Stimulated activated memory B cell treated with anti-CD40 and anti-IgM and Interleukin-4, amounts not matched to agents 10 μg/mL and 1 μg/mL and 100 μg/mL, for 72 hours (primary cell): ENCODE data around the gene NUP214.
A peak's percentile ranks its signal among the peaks of the same experiment; 100 is the strongest.
"Not testable (repeated sequence)": the region's sequence is repeated elsewhere in the genome, so short reads cannot be mapped to it uniquely, and the experiment has no call there.

Experiments used
- ATAC-seq: fragments of 150-1000 bp; cut with Tn5 transposase; 2 replicates; pipeline ENCODE4 v1.10.0; 2021
- H3K27ac Mint-ChIP-seq: one replicate; pipeline ENCODE4 v1.8.0; 2022; ENCODE audit warnings: mild to moderate bottlenecking, mixed read lengths
- H3K27me3 Mint-ChIP-seq: one replicate; pipeline ENCODE4 v1.8.0; 2022; ENCODE audit warnings: mixed read lengths
- H3K36me3 Mint-ChIP-seq: one replicate; pipeline ENCODE4 v1.8.0; 2022; ENCODE audit warnings: mixed read lengths
- H3K4me1 Mint-ChIP-seq: one replicate; pipeline ENCODE4 v1.8.0; 2022; ENCODE audit warnings: mixed read lengths
- H3K4me3 Mint-ChIP-seq: one replicate; pipeline ENCODE4 v1.8.0; 2022; ENCODE audit warnings: mild to moderate bottlenecking, moderate library complexity, mixed read lengths
- H3K9me3 Mint-ChIP-seq: one replicate; pipeline ENCODE4 v1.8.0; 2022; ENCODE audit warnings: mixed read lengths

Gene NUP214

DNA sequence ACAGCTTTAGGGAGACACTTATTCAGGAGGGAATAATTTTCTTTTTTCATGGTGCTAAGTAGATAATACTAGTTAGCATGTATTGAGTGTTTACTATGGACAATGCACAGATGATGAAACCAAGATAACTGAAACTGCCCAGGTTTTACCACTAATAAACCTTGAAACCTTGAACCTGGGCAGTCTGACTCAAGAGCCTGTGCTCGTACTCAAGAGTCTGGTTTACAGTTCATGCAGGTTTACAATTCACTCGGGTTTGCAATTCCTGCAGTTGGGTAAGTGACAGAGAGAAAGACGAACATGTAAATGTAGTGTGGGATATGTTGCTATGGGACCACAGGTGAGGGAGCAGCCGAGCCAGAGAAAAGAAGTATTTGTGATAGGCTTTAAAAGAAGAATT, 28.2 kb downstream of the NUP214 start:
- H3K27me3 Mint-ChIP-seq: no peaks in the 10 kb centered on the region
- no peaks in the 10 kb centered on the region for H3K9me3 Mint-ChIP-seq
- peaks cover 71% of the 10 kb centered on the region for H3K36me3 Mint-ChIP-seq
- peaks cover 8% of the 10 kb centered on the region for H3K4me1 Mint-ChIP-seq
- no peak for ATAC-seq
- no peak overlapping the region for H3K27ac Mint-ChIP-seq
- H3K4me3 Mint-ChIP-seq: no peak overlapping the region

DNA sequence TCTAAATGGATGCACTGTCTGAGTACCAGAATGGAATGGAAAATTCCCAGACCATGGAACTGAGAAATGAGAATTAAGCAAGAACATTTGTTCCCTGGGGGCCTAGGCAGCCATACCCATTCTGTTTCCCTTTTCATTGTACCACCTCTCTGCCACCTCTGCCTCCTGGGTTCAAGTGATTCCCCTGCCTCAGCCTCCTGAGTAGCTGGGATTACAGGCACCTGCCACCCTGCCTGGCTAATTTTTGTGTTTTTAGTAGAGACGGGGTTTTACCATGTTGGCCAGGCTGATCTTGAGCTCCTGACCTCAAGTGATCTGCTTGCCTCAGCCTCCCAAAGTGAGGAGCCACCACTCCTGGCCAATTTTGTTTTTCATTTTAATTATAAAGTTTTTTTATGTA, 33.3 kb downstream of the NUP214 start:
- H3K27ac Mint-ChIP-seq, H3K27me3 Mint-ChIP-seq, H3K4me3 Mint-ChIP-seq, H3K4me1 Mint-ChIP-seq, ATAC-seq, H3K9me3 Mint-ChIP-seq: not testable (repeated sequence)
- H3K36me3 Mint-ChIP-seq: peaks cover 55% of the 10 kb centered on the region

DNA sequence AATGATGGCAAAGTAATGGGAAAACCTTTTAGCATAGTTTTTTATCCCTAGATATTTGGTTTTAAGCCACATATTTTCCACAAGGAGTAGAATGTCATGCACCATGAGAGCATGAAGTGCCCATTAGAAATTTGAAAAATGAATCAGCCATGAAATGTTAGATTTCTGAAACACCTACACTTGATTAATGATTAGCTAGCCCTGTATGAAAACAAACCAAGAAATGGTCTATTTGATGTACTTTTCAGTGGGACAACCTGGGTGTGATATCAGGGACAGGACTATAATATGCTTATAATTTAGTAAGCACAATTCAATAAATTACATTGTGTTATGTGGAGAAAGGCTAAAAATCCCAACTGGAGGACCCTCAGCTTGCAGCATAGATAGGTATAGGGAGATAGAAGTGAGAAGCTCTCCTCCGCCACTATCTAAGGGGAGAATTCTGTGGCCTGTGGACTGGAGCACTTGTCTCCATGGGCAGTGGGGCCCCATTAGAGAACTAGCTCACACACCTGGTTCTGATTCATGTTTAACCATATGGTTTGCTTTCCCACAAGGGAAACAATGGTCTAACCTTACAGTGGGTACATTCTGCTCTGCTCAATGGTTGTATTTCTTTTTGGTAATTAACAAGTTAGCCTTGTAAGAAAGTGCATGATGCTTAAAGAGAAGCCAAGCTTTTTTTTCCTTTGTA, 35.2 kb downstream of the NUP214 start:
- H3K36me3 Mint-ChIP-seq: peaks cover 52% of the 10 kb centered on the region
- no peaks in the 10 kb centered on the region for H3K27me3 Mint-ChIP-seq
- peaks cover 3% of the 10 kb centered on the region for H3K4me1 Mint-ChIP-seq
- no peaks in the 10 kb centered on the region for H3K9me3 Mint-ChIP-seq
- H3K4me3 Mint-ChIP-seq: no peak overlapping the region
- no peak for ATAC-seq
- no peak overlapping the region for H3K27ac Mint-ChIP-seq

DNA sequence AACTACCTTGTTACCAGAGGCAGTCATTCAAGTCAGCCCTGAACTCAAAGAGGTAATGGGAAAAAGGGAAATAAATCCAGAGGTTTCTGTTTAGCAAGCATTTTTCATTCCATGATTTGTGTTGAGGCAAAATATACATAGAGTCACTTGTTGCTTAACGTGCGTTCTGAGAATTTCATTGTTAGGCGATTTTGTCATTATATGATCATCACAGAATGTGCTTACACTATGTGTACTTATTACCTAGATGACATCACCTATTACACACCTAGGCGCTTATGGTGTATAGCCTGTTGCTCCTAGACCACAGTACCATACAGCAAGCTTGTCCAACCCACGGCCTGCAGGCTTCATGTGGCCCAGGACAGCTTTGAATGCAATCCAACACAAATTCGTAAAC, 36.2 kb downstream of the NUP214 start:
- Mint-ChIP-seq H3K4me1 (no peaks in the 10 kb centered on the region), H3K4me3 (no peak overlapping the region), H3K36me3 (peaks cover 47% of the 10 kb centered on the region), H3K27me3 (no peaks in the 10 kb centered on the region), H3K27ac (no peak overlapping the region), H3K9me3 (no peaks in the 10 kb centered on the region)
- ATAC-seq: no peak

DNA sequence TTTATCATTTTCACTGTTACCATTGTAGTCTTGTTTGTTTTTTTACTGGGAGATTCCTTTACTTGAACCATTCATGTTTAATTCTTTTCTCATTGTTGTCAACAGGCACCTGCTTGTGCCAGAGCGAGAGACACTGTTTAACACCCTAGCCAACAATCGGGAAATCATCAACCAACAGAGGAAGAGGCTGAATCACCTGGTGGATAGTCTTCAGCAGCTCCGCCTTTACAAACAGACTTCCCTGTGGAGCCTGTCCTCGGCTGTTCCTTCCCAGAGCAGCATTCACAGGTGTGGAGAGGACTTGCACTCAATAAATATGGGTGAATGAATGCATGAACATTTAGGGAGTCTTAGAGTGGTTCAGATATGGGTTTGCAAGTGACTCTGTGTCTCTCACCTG, 37.5 kb downstream of the NUP214 start:
- H3K36me3 Mint-ChIP-seq: peaks cover 53% of the 10 kb centered on the region
- no peaks in the 10 kb centered on the region for H3K27me3 Mint-ChIP-seq
- H3K27ac Mint-ChIP-seq: no peak overlapping the region
- no peaks in the 10 kb centered on the region for H3K9me3 Mint-ChIP-seq
- H3K4me3 Mint-ChIP-seq: no peak overlapping the region
- no peaks in the 10 kb centered on the region for H3K4me1 Mint-ChIP-seq
- ATAC-seq: no peak

DNA sequence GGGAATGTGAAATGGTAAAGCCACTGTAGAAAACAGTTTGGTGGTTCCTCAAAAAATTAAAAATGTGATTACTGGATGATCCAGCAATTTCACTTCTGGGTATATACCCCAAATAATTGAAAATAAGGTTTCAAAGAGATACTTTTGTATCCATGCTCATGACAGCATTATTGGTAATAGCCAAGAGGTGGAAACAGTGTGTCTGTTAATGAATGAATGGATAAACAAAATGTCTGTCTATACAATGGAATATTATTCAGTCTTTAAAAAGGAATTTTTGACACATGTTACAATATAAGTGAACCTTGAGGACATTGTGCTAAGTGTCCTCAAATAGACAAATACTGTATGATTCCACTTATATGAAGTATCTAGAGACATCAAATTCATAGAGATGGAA, 40.1 kb downstream of the NUP214 start:
- Mint-ChIP-seq H3K4me3 (no peak overlapping the region), H3K4me1 (no peaks in the 10 kb centered on the region), H3K36me3 (peaks cover 56% of the 10 kb centered on the region), H3K27me3 (no peaks in the 10 kb centered on the region), H3K9me3 (no peaks in the 10 kb centered on the region), H3K27ac (no peak overlapping the region)
- ATAC-seq: no peak

DNA sequence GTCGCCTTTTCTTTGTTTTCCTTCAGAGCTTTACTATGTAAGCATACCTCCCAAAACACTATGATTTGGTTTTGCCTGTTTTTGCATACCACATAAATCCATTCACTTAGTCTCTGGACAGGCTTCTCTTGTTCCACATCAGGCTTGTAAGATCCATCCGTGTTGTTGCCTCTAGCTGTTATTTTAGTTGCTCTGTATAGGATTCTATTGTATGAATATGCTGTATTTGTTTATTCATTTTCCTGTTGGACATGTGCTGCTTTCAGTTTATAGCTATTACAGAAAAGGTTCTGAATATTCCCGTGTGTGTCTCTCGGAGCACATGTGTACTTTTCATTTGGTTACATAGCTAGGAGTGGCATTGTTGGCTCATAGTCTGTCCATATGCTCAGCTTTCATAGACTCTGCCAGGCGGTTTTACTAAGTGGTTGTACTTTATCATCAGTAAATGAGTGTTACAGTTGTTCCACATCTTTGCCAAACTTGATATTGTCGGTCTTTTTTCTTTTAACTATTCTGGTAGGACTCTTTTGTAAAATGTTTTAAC, 41.8 kb downstream of the NUP214 start:
- H3K27me3 Mint-ChIP-seq: no peaks in the 10 kb centered on the region
- no peaks in the 10 kb centered on the region for H3K9me3 Mint-ChIP-seq
- no peak overlapping the region for H3K27ac Mint-ChIP-seq
- ATAC-seq: no peak
- H3K36me3 Mint-ChIP-seq: peaks cover 72% of the 10 kb centered on the region
- no peak overlapping the region for H3K4me3 Mint-ChIP-seq
- H3K4me1 Mint-ChIP-seq: no peaks in the 10 kb centered on the region

DNA sequence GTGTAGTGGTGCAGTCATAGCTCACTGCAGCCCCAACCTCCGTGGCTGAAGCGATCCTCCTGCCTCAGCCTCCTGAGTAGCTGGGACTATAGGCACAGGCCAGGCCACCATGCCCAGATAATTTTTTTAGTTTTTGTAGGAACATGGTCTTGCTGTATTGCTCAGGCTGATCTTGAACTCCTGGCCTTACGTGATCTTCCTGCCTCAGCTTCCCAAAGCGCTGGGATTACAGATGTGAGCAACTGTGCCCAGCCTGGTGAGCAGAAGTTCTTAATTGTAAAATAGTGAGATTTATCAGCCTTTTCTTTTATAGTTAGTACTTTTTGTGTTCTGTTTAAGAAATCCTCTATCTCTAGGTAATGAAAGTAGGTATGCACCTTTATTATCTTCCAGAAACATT, 42.5 kb downstream of the NUP214 start:
- H3K36me3 Mint-ChIP-seq: peaks cover 72% of the 10 kb centered on the region
- ATAC-seq: no peak
- H3K9me3 Mint-ChIP-seq: no peaks in the 10 kb centered on the region
- H3K4me3 Mint-ChIP-seq: no peak overlapping the region
- H3K27ac Mint-ChIP-seq: no peak overlapping the region
- H3K27me3 Mint-ChIP-seq: no peaks in the 10 kb centered on the region
- H3K4me1 Mint-ChIP-seq: no peaks in the 10 kb centered on the region

DNA sequence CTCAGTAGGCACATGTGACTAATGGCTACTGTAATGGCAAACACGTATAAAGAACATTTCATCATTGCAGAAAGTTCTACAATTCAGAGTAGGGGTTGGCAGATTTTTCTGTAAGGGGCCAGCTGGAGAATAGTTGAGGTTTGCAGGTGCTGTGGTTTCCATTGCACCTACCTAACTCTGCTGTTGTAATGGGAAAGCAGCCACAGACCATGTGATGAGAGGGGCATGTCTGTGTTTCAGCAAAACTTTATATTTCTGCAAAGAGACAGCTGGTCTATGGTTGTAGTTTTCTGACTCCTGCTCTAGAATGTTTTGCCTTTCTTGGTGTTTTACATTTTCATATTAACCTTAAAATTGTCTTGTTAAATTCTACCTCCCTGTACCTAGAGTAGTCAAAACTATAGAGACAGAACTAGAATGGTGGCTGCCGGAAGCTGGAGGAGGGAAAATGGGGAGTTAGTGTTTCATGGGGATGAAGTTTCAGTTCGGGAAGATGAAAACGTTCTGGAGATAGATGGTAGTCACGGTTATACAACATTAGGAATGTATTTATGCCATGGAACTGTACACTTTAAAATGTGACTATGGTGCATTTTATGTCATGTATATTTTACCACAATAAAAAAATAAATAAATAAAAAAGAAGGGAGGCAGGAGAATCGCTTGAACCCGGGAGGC, 44.3 kb downstream of the NUP214 start:
- no peak overlapping the region for H3K4me3 Mint-ChIP-seq
- H3K36me3 Mint-ChIP-seq: peaks cover 65% of the 10 kb centered on the region
- peak overlapping the region; percentile 55 for H3K27ac Mint-ChIP-seq
- H3K27me3 Mint-ChIP-seq: no peaks in the 10 kb centered on the region
- no peaks in the 10 kb centered on the region for H3K9me3 Mint-ChIP-seq
- H3K4me1 Mint-ChIP-seq: no peaks in the 10 kb centered on the region
- no peak for ATAC-seq

DNA sequence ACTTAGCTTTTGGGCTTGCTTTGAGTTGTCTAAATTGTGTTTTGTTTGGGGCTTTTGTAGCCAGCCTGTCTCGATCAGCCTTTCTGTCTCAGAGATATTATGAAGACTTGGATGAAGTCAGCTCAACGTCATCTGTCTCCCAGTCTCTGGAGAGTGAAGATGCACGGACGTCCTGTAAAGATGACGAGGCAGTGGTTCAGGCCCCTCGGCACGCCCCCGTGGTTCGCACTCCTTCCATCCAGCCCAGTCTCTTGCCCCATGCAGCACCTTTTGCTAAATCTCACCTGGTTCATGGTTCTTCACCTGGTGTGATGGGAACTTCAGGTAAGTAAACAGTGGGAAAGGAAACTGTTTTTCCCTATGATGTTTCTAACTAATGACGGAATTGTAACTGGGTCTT, 48.6 kb downstream of the NUP214 start:
- ATAC-seq: no peak
- H3K9me3 Mint-ChIP-seq: no peaks in the 10 kb centered on the region
- no peak overlapping the region for H3K4me3 Mint-ChIP-seq
- peaks cover 12% of the 10 kb centered on the region for H3K4me1 Mint-ChIP-seq
- no peak overlapping the region for H3K27ac Mint-ChIP-seq
- no peaks in the 10 kb centered on the region for H3K27me3 Mint-ChIP-seq
- H3K36me3 Mint-ChIP-seq: peaks cover 66% of the 10 kb centered on the region

DNA sequence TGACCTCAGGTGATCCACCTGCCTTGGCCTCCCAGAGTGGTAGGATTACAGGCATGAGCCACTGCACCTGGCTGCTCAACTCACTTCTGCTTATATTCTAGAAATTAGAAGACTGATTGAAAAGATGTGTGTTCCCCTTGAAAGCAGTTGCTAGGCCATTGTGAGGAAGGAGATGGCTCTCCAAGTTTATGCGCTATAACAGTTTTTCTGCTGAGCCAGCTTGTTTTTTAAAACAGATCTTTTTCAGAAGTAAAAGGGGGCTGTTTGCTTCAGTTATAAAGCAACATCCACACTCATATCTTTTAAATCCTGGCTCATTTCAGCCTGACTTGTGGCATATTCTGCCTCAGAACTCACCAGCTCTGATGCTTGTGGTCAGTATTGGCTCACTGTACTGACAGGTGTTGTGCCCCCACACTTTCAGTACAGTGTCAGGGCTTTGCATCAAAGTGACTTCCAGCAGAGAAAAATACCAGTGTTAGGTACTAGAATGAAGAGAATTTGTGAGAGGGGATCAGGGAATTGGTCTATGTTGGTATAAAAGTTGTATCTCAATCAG, 49.4 kb downstream of the NUP214 start:
- H3K36me3 Mint-ChIP-seq: peaks cover 68% of the 10 kb centered on the region
- no peak overlapping the region for H3K27ac Mint-ChIP-seq
- H3K9me3 Mint-ChIP-seq: no peaks in the 10 kb centered on the region
- peaks cover 19% of the 10 kb centered on the region for H3K4me1 Mint-ChIP-seq
- no peak overlapping the region for H3K4me3 Mint-ChIP-seq
- no peaks in the 10 kb centered on the region for H3K27me3 Mint-ChIP-seq
- ATAC-seq: no peak

DNA sequence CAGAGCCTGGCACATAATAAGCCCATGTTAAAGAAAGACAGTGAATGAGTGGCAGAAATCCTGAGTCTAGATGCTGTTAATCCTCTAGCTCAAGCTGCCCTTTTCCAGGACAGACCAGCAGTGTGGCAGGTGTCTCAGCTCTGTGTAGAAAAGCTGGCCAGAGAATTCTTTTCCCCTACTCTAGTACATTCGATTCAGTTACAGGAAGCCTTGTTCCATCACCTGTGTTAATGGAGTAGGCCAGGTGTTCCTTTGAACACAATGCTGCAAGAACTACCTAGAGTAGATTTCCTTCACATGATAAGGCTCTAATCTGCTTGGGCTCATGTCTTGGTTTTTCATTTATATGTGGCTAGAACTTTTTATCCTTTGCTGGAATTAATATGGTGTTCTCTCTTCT, 52.5 kb downstream of the NUP214 start:
- Mint-ChIP-seq H3K4me3 (no peak overlapping the region), H3K27me3 (no peaks in the 10 kb centered on the region), H3K9me3 (no peaks in the 10 kb centered on the region), H3K27ac (no peak overlapping the region), H3K36me3 (peaks cover 58% of the 10 kb centered on the region), H3K4me1 (peaks cover 35% of the 10 kb centered on the region)
- no peak for ATAC-seq

DNA sequence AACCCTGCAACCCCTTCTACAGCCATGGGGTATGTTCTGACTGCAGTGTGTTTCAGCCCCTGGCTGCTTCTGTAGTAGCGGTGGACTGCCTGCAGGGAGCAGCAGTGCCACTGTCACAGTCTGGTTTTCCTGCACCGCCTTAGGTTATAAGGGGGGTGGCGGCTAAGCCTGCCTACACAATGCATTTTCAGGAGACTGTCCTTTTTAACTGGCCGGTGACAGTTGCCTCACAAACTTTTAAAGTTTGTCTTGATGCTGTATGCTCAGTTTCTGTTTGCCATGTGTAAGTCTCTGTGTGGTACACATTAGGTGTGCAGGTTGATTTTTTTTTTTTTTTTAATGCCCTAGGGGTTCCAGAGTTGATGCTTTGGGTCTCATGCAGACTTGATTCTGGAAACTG, 53.0 kb downstream of the NUP214 start:
- no peak overlapping the region for H3K27ac Mint-ChIP-seq
- peaks cover 35% of the 10 kb centered on the region for H3K4me1 Mint-ChIP-seq
- peaks cover 60% of the 10 kb centered on the region for H3K36me3 Mint-ChIP-seq

DNA sequence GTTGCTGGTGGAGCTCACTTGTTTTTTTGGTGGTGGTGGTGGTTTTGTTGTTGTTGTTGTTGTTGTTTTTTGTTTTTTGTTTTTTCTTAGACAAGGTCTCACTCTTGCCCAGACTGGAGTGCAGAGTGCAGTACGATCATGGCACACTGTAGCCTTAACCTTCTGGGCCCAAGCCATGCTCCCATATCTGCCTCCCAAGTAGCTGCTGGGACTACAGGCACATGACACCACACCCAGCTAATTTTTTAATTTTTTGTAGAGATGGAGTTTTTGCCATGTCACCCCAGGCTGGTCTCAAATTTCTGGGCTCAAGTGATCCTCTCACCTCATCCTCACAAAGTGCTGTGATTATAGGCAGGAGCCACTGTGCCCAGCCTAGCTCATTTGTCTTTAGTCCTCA, 53.5 kb downstream of the NUP214 start:
- Mint-ChIP-seq H3K27me3 (no peaks in the 10 kb centered on the region), H3K27ac (no peak overlapping the region), H3K4me3 (no peak overlapping the region), H3K9me3 (no peaks in the 10 kb centered on the region), H3K36me3 (peaks cover 59% of the 10 kb centered on the region), H3K4me1 (peaks cover 35% of the 10 kb centered on the region)
- ATAC-seq: no peak

More for the DNA sequence above, 53.0 kb downstream of the NUP214 start:
- Mint-ChIP-seq H3K4me3 (no peak overlapping the region), H3K9me3 (no peaks in the 10 kb centered on the region), H3K27me3 (no peaks in the 10 kb centered on the region)
- ATAC-seq: peak; percentile 92

DNA sequence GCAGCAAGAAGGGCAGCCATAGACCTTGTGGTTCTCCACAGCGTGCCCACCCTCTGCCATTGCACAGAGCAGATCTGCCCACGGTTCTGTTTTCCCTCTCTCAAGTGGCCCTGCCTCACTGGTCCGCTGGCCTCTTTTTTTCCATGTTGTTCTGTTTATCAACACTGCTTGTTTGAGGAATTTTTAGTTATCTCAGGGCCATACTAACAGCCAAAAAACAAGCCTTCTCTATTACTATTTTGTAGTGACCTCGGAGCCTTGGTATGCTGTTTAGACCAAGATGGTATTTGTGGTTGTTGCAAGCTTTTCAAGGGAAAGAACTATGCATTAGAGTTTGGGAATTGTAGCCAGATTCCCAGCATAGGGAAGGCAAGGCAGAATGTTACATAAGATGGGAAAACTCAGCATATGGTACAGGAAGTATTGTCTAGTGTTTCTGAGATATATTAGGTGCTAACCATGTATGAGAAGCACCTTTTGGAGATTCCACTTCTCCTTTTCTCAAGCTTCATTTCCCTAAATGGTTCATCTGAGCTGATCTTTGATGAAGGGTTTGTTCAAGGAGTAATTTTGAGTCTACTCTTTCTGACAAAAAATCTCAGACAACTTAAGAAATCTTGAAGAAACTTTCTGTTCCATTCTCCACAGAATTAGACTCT, 54.3 kb downstream of the NUP214 start:
- H3K36me3 Mint-ChIP-seq: peaks cover 54% of the 10 kb centered on the region
- H3K4me3 Mint-ChIP-seq: no peak overlapping the region
- peaks cover 35% of the 10 kb centered on the region for H3K4me1 Mint-ChIP-seq

More for the DNA sequence above, 54.3 kb downstream of the NUP214 start:
- Mint-ChIP-seq H3K9me3 (no peaks in the 10 kb centered on the region), H3K27me3 (no peaks in the 10 kb centered on the region), H3K27ac (peak overlapping the region; percentile 47)
- ATAC-seq: peak; percentile 82
